Activated naive CD8-positive, alpha-beta T cell treated with anti-CD3 and anti-CD28 coated beads, Interleukin-2, amount 50 U/mL, for 24 hours (primary cell): ENCODE results near the gene S1PR3.
A peak's percentile ranks its signal among the peaks of the same experiment; 100 is the strongest.

Source experiments
- ATAC-seq: fragments of 150-1000 bp; cut with Tn5 transposase; one replicate; pipeline ENCODE4 v1.10.0; 2021
- DNase-seq: peaks from one replicate; pipeline ENCODE4 v3.0.0; 2021
- H3K27ac Mint-ChIP-seq: one replicate; pipeline ENCODE4 v1.8.0; 2021; ENCODE audit warnings: mild to moderate bottlenecking, mixed read lengths
- H3K27me3 Mint-ChIP-seq: one replicate; pipeline ENCODE4 v1.8.0; 2021; ENCODE audit warnings: mixed read lengths
- H3K36me3 Mint-ChIP-seq: one replicate; pipeline ENCODE4 v1.8.0; 2021; ENCODE audit warnings: low read depth, mixed read lengths
- H3K4me1 Mint-ChIP-seq: one replicate; pipeline ENCODE4 v1.8.0; 2021; ENCODE audit warnings: mixed read lengths
- H3K4me3 Mint-ChIP-seq: one replicate; pipeline ENCODE4 v1.8.0; 2021; ENCODE audit warnings: mild to moderate bottlenecking, moderate library complexity, mixed read lengths
- H3K9me3 Mint-ChIP-seq: one replicate; pipeline ENCODE4 v1.8.0; 2021; ENCODE audit warnings: mixed read lengths

Gene S1PR3

DNA sequence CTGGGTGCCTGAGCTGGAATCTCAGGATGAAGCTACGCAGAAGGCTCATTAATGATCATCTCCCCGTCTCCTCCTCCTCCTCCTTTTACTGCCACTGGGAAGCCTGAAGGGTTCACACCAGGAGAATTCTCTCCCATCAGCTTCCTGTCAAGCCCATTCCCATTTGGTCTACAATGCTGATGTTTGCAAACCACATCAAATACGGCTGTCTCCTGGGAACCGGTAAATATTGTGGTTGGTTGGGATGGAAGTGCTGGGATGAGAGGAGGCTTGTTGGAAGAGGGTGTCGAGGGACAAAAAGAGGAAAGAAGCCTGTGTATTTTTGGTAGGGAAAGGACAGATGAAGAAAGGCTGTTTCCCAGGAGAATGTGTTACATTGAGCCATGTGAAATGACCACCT, 13.2 kb upstream of the S1PR3 start:
- no peak overlapping the region for H3K4me3 Mint-ChIP-seq
- DNase-seq, result no peak

DNA sequence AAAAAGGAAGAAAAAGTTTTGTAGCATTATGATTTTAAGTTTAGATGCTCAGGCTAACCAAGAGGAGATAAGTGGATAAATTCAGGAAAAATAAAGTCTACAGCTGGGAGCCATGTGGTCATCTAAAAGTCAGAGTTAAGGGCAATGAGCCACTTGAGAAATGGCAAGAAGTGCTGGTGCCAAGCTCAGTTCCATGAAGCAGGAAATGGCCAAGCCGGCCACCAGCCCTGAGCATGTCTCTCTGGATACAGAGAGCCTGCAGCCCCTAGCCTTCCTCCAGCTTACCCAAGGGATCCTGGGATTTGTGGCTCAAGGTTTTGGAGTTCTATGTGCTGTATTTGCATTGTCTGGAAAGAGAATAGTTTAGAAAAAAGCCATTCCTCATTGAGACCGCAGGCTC, 12.2 kb upstream of the S1PR3 start:
- ATAC-seq (no peak), DNase-seq (no peak)
- H3K36me3 Mint-ChIP-seq, result no peaks in the 10 kb centered on the region
- H3K4me3 Mint-ChIP-seq, result no peak overlapping the region
- no peaks in the 10 kb centered on the region for H3K9me3 Mint-ChIP-seq
- H3K27me3 Mint-ChIP-seq, result peaks cover 12% of the 10 kb centered on the region
- H3K27ac Mint-ChIP-seq, result no peak overlapping the region
- peaks cover 14% of the 10 kb centered on the region for H3K4me1 Mint-ChIP-seq

More for the DNA sequence above, 13.2 kb upstream of the S1PR3 start:
- H3K4me1 Mint-ChIP-seq, result peaks cover 14% of the 10 kb centered on the region
- no peaks in the 10 kb centered on the region for H3K36me3 Mint-ChIP-seq
- no peak for ATAC-seq
- no peaks in the 10 kb centered on the region for H3K9me3 Mint-ChIP-seq
- peaks cover 9% of the 10 kb centered on the region for H3K27me3 Mint-ChIP-seq
- H3K27ac Mint-ChIP-seq, result no peak overlapping the region

DNA sequence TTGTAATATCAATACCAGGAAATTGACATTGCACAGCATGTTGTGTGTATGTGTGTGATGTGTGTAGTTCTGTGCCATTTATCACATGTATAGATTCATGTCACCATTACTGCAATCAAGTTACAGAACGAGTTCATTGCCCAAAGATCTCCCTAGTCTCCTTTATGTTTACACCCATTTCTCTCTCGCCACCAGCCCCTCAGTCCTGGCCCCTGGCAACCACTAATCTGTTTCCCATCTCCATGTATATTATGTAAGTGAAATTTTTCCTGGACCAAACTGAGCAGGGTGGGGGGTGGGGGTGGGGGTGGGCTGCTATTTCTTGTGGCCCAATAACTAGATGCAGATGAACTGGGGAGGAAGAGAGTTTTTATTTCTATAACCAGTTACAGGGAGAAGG, 11.5 kb upstream of the S1PR3 start:
- H3K27ac Mint-ChIP-seq, result no peak overlapping the region
- DNase-seq (no peak), ATAC-seq (no peak)
- no peaks in the 10 kb centered on the region for H3K36me3 Mint-ChIP-seq
- peaks cover 12% of the 10 kb centered on the region for H3K27me3 Mint-ChIP-seq
- no peak overlapping the region for H3K4me3 Mint-ChIP-seq
- H3K9me3 Mint-ChIP-seq, result no peaks in the 10 kb centered on the region
- peaks cover 14% of the 10 kb centered on the region for H3K4me1 Mint-ChIP-seq

DNA sequence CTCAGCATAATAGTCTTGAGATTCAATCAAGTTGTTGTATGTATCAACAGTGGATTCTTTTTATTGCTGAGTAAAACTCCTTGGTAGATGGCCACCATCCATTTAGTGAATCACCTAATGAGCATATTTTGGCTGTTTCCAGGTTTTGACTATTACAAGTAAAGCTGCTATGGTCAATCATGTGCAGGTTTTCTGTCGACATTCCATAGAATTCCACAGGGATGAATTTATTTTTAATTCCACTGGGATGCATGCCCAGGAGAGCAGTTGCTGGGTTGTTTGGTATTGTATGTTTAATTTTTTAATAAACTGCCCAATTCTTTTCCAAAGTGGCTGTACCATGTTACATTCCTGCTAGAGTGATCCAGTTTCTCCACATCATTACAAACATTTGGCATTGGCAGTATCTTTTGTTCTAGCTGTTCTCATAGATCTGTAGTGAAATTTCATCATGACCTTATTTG, 10.5 kb upstream of the S1PR3 start:
- H3K27ac Mint-ChIP-seq, result no peak overlapping the region
- H3K27me3 Mint-ChIP-seq, result peaks cover 15% of the 10 kb centered on the region
- ATAC-seq (no peak), DNase-seq (no peak)
- H3K36me3 Mint-ChIP-seq, result no peaks in the 10 kb centered on the region
- peaks cover 17% of the 10 kb centered on the region for H3K4me1 Mint-ChIP-seq
- H3K4me3 Mint-ChIP-seq, result no peak overlapping the region
- no peaks in the 10 kb centered on the region for H3K9me3 Mint-ChIP-seq

DNA sequence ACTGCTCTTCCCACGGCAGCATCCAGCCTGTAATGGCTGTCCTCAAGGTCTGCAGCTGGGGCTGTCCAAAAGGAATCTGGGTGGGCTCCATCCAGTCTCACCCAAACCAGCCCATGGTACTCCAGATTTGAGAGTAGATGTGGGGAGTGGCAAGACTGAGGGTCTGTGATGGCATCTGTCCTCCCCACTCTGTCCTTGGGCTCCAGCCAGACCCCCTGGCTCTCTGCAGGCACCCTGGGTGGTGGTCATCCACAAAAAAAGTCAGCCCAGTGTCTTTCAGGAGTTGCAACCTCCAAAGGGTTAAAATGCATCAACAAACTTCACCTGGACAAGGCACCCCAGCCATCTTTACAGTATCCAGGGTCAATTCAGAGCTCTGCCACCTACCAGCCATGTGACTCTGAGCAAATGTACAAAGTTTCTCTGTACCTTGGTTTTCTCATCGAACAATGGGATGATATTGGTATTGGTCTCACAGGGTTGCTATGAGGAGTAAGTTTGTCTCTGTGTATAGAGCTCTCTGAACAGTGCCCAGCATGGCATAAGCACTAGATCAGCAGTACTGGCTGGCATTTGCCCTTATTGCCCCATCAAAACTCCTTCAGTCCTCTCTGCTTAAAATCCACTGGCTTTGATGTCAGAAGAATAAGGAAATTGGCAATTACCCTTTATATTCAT, 7.3 kb upstream of the S1PR3 start:
- Mint-ChIP-seq H3K4me1 (peaks cover 14% of the 10 kb centered on the region), H3K9me3 (no peaks in the 10 kb centered on the region), H3K36me3 (no peaks in the 10 kb centered on the region), H3K27me3 (peaks cover 16% of the 10 kb centered on the region), H3K27ac (no peak overlapping the region), H3K4me3 (no peak overlapping the region)
- no peak for DNase-seq
- ATAC-seq, result no peak

DNA sequence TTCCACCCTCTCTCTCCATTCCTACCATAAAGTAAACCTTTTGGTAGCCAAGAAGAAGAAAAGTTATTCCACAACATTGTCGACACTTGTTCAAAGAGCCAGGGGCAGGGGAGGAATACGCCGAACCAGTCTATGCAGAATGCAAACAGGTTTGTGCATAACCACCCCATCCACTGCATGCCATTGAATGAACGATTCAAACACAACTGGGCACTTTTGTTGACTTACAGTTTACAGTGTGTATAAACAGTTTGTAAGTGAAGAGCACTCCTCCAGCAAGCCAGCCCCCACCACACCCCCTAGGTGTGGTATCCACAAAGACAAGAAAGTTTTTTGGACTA, 6.8 kb upstream of the S1PR3 start:
- Mint-ChIP-seq H3K4me1 (peaks cover 19% of the 10 kb centered on the region), H3K9me3 (no peaks in the 10 kb centered on the region), H3K27me3 (peaks cover 16% of the 10 kb centered on the region), H3K4me3 (no peak overlapping the region), H3K27ac (no peak overlapping the region), H3K36me3 (no peaks in the 10 kb centered on the region)
- ATAC-seq, result no peak
- DNase-seq, result no peak

DNA sequence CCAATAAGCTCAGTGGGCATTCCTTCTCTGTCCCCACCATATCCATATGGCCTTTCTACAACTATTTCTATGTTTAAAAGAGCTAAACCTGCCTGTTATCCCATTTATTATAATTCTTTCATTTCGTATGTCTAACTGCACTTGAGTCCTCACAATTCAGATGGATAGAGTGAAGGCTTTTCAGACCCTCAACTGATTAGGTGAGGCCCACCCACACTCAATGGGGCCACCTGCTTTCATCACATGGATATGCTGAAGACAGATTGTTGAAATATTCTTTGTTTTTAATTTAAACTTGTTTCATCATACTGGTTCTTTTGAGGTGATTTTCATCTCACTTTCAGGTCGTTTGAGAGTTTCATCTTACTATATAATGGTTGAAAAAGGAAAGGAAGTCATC, 5.7 kb upstream of the S1PR3 start:
- Mint-ChIP-seq H3K27ac (no peak overlapping the region), H3K4me3 (no peak overlapping the region), H3K9me3 (no peaks in the 10 kb centered on the region), H3K27me3 (peaks cover 14% of the 10 kb centered on the region), H3K36me3 (no peaks in the 10 kb centered on the region), H3K4me1 (peaks cover 28% of the 10 kb centered on the region)
- ATAC-seq (no peak), DNase-seq (no peak)

DNA sequence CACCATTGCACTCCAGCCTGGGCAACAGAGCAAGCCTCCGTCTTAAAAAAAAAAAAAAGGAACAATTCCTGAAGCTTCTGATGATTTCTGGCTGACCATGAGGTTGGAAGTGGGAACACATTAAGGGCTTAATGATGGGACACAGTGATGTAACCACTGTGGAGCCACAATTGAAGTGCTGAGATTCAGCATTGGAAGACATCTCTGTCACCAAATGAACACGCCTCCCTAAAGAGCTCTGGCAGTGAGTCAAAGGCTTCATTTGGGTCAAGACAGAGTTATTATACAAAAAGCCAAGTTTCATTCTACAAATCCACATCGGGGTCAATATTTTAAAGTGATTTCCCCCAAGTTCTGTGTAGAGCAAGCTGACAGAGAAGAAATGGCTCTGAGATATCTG, 4.5 kb upstream of the S1PR3 start:
- Mint-ChIP-seq H3K4me1 (peaks cover 28% of the 10 kb centered on the region), H3K4me3 (no peak overlapping the region), H3K9me3 (no peaks in the 10 kb centered on the region), H3K27ac (no peak overlapping the region), H3K27me3 (peaks cover 15% of the 10 kb centered on the region), H3K36me3 (no peaks in the 10 kb centered on the region)
- DNase-seq (no peak), ATAC-seq (no peak)

DNA sequence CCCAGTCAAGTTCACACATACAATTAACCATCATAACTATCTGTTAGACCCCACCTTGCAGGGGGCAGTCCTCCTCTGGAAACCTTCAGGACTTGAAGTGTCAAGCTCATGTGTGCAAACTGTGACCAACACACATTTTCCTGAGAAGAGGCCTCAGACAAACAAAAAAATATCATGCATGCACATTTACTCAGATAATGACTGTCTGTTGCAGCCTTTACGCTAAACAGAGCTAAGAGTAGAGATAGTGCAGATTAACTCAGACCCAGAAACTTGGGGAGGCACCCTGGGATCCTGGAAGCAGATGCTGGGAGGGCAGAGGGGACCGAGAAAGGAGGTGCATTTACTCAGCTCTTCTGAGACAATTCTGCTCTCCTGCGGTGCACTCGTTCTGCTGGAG, 3.6 kb upstream of the S1PR3 start:
- peaks cover 24% of the 10 kb centered on the region for H3K27me3 Mint-ChIP-seq
- DNase-seq (no peak), ATAC-seq (no peak)
- H3K27ac Mint-ChIP-seq, result no peak overlapping the region
- H3K9me3 Mint-ChIP-seq, result no peaks in the 10 kb centered on the region
- no peaks in the 10 kb centered on the region for H3K36me3 Mint-ChIP-seq
- no peak overlapping the region for H3K4me3 Mint-ChIP-seq
- H3K4me1 Mint-ChIP-seq, result peaks cover 30% of the 10 kb centered on the region

DNA sequence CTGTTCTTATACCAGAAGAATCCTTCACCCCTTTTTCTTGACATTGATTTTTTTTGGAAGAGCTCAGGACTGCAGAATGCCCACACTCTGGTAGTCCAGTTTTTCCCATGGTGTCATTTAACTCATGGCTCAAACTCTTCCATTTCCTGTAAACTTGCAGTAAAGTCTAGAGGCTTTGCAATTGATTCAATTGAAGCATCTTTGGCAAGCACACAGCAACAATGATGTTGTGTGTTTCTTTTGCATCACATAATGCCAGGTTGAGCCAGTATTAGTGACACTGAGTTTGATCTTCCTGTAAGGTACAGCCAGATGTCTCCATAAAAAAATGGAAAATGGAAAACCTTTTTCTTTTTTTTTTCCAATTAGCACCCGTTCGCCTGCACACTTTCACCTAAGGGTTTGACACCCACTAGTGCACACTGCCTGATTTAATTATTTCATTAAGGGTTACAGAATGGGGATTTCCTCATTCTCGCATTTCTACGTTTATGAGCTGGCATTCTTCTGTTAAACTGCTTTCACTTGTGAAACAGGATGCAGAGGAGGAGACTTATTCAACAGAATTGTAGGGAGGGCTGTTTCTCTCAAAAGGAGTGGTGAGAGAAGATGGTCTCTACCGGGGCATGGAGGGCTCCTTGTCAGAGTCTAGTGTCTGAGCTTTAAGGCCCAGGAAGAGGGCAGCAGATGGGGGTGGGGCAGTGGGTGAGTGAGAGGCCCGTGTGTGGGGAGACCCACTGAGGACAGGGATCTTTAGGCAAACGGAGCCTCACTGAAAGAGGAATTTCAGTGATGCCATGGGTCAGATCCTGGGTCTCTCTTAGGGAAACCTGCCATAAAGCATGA, 2.2 kb upstream of the S1PR3 start:
- DNase-seq (peak; percentile 16), ATAC-seq (peak; percentile 85)
- H3K27me3 Mint-ChIP-seq, result peaks cover 34% of the 10 kb centered on the region
- H3K27ac Mint-ChIP-seq, result peak overlapping the region; percentile 59
- H3K36me3 Mint-ChIP-seq, result no peaks in the 10 kb centered on the region
- peaks cover 30% of the 10 kb centered on the region for H3K4me1 Mint-ChIP-seq
- no peaks in the 10 kb centered on the region for H3K9me3 Mint-ChIP-seq
- H3K4me3 Mint-ChIP-seq, result peak overlapping the region; percentile 39

DNA sequence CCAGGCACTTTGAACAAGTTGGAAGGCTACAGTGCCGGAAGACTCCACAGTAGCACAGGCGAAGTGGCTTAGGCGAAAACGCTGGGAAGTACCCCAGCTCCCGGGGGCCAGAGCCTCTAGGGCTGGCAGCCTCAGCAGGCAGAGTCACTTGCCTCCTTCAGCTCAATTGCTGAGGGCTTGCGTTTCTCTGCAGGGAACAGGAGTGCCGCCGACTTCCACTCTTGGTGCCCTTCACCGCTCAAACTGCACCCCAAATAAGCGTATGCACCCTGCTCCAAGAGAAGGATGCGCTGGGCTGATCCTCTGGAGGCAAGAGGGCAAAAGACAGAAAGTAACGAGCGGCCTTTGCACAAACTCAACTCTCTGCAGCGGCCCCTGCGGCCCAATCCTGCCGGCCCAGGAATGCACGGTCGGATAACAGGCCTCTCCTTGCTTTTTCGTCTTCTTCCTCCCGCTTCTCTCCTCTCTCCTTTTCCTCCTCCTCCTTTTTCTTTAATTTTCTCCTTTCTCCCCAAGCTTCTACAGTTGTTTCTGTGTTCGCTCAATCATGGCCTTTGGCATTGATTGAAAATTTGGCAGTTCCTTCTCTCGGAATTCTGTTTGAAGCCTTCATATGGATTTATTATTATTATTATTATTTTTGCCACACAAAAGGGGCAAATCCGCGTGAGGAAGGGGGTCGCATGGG, 1.1 kb upstream of the S1PR3 start:
- no peak for DNase-seq
- no peaks in the 10 kb centered on the region for H3K9me3 Mint-ChIP-seq
- peaks cover 30% of the 10 kb centered on the region for H3K4me1 Mint-ChIP-seq
- peaks cover 41% of the 10 kb centered on the region for H3K27me3 Mint-ChIP-seq
- H3K4me3 Mint-ChIP-seq, result peak overlapping the region; percentile 12
- H3K27ac Mint-ChIP-seq, result no peak overlapping the region
- H3K36me3 Mint-ChIP-seq, result no peaks in the 10 kb centered on the region
- no peak for ATAC-seq

DNA sequence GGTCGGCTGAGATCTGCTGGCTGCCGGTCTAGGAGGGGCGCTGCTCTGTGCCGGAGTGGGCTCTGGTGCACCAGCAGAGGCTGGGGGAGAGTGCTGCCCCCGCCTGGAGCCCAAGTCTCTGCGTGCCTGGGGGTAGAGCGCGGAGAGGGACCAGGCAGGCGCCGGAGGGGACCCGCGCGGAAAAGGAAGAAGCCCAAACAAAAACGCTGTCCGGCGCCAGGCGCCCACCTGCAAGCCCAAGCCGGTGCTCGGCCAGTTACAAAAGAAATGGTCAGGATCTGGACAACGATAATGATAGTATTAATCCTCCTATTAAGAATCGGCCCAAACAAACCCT, 571 bp upstream of the S1PR3 start:
- Mint-ChIP-seq H3K27ac (no peak overlapping the region), H3K4me3 (peak overlapping the region; percentile 12), H3K4me1 (peaks cover 28% of the 10 kb centered on the region), H3K36me3 (no peaks in the 10 kb centered on the region), H3K27me3 (peaks cover 46% of the 10 kb centered on the region), H3K9me3 (no peaks in the 10 kb centered on the region)
- no peak for DNase-seq
- no peak for ATAC-seq

DNA sequence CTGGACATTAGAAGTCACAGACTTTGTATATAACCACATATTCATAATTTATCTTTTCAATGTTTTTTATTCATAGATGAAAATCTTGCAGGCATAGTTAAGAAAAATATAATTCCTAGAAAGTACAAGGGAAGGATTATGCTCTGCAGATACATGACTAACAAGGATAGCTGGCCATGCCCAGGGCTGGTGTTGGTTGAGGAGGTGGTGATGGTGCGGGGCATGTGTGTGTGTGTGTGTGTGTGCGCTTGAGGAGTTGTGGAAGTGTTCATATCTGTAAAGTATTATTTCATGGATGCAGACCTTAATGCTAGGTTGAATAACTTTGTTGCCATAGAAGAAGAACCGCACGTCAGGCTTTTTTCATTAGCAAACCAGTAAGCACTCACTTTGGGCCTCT, 1.3 kb downstream of the S1PR3 start:
- Mint-ChIP-seq H3K9me3 (no peaks in the 10 kb centered on the region), H3K27ac (no peak overlapping the region), H3K36me3 (no peaks in the 10 kb centered on the region), H3K4me3 (no peak overlapping the region), H3K27me3 (peaks cover 40% of the 10 kb centered on the region), H3K4me1 (peaks cover 25% of the 10 kb centered on the region)
- ATAC-seq (no peak), DNase-seq (no peak)

DNA sequence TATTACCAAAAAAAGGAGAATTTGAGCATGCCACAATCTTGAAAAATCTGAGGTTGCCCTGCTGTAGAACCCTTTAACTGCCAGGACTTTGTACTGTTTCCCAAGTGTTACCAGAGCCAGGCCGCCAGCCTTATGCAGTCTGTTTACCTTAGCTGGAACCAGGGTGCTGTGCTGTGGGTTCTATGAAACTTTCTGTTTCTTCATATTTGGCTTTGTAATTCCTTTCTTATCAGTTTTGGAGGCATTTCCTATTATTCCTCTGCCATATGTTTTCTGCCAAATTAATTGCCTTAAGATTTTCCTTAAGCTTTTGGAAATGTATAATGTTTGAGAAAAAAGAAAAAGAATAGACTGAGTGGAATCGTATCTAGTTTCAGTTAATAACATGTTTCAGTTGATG, 2.1 kb downstream of the S1PR3 start:
- peaks cover 39% of the 10 kb centered on the region for H3K27me3 Mint-ChIP-seq
- DNase-seq, result no peak
- peaks cover 23% of the 10 kb centered on the region for H3K4me1 Mint-ChIP-seq
- no peak overlapping the region for H3K4me3 Mint-ChIP-seq
- no peak overlapping the region for H3K27ac Mint-ChIP-seq
- H3K9me3 Mint-ChIP-seq, result no peaks in the 10 kb centered on the region
- ATAC-seq, result no peak
- no peaks in the 10 kb centered on the region for H3K36me3 Mint-ChIP-seq

DNA sequence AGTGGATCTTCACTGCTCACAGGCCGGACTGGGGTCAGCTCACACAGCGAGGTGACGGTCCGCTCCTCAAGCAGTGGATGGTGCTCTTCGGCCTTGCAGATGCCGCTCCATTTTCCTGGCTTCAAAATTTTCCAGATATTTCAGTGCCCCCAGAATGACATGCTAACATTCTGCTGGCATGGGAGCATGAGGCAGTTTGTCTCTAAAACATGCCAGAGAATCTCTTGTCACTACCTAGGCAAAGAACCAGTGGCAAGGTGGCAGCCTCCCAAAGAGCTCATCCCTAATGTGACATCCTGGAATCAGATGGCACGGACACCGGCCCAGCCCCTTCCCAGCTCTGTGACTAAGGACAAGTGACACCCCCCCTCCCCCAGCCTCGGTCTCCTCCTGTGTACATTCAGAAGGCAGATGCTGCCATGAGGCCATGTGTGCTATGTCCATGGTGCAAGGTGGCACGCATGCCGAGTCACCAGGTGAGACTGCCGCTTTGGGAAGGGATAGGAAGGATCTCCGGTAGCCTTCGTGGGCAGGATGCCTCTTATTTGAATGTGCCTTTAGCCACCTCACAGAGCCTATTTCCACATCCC, 2.7 kb downstream of the S1PR3 start:
- DNase-seq (no peak), ATAC-seq (no peak)
- H3K4me1 Mint-ChIP-seq, result peaks cover 16% of the 10 kb centered on the region
- no peak overlapping the region for H3K27ac Mint-ChIP-seq
- H3K4me3 Mint-ChIP-seq, result no peak overlapping the region
- H3K9me3 Mint-ChIP-seq, result no peaks in the 10 kb centered on the region
- H3K36me3 Mint-ChIP-seq, result no peaks in the 10 kb centered on the region
- peaks cover 39% of the 10 kb centered on the region for H3K27me3 Mint-ChIP-seq
